Neural progenitor cell (in vitro differentiated cells): ENCODE measurements around the gene GPR62. TPM values are rescaled to one million over a fixed set of nuclear protein-coding genes. Genes with fewer than 3 reads are reported as not detected.

Source experiments
- DNase-seq: peaks from one replicate; pipeline ENCODE4 v3.0.0-alpha.2; 2016; ENCODE audit warnings: low spot score
- H2AFZ ChIP-seq: fragments of 200-600 bp; sonication (generic); replicated peaks from 2 replicates; pipeline ENCODE4 v1.6.1; 2016; ENCODE audit warnings: antibody characterized with exemption
- H3F3A ChIP-seq: fragments of 200-600 bp; sonication (generic); 2 replicates; pipeline ENCODE4 v1.6.1; 2016; ENCODE audit warnings: antibody characterized with exemption, low read depth
- H3K27ac ChIP-seq: fragments of 200-600 bp; sonication (generic); 2 replicates; pipeline ENCODE4 v1.5.1; 2016; ENCODE audit warnings: mild to moderate bottlenecking
- H3K27me3 ChIP-seq: fragments of 200-600 bp; sonication (generic); 2 replicates; pipeline ENCODE4 v1.6.1; 2016; ENCODE audit warnings: mild to moderate bottlenecking, moderate library complexity
- H3K36me3 ChIP-seq: fragments of 200-600 bp; sonication (generic); 2 replicates; pipeline ENCODE4 v1.5.1; 2016
- H3K4me1 ChIP-seq: fragments of 200-600 bp; sonication (generic); 2 replicates; pipeline ENCODE4 v1.6.1; 2016; ENCODE audit warnings: mixed run types
- H3K4me2 ChIP-seq: fragments of 200-600 bp; sonication (generic); 2 replicates; pipeline ENCODE4 v1.6.1; 2016
- H3K4me3 ChIP-seq: fragments of 200-600 bp; sonication (generic); 2 replicates; pipeline ENCODE4 v1.5.1; 2016
- H3K79me2 ChIP-seq: fragments of 200-600 bp; sonication (generic); 2 replicates; pipeline ENCODE4 v1.6.1; 2016; ENCODE audit warnings: low read depth
- H3K9ac ChIP-seq: fragments of 200-600 bp; sonication (generic); 2 replicates; pipeline ENCODE4 v1.6.1; 2016
- H3K9me3 ChIP-seq: fragments of 200-600 bp; sonication (generic); 2 replicates; pipeline ENCODE4 v1.5.1; 2016; ENCODE audit warnings: low read depth
- H4K20me1 ChIP-seq: fragments of 200-600 bp; sonication (generic); 2 replicates; pipeline ENCODE4 v1.6.1; 2016; ENCODE audit warnings: low read depth
- H3K27ac Mint-ChIP-seq: 3 replicates; pipeline ENCODE4 v1.8.0; 2021; ENCODE audit warnings: mixed read lengths
- H3K27me3 Mint-ChIP-seq: 2 replicates; pipeline ENCODE4 v1.8.0; 2022; ENCODE audit warnings: low read depth, mild to moderate bottlenecking, inconsistent platforms, moderate library complexity, mixed read lengths; ENCODE audit not compliant: insufficient read depth
- H3K36me3 Mint-ChIP-seq: 3 replicates; pipeline ENCODE4 v1.8.0; 2021; ENCODE audit warnings: mixed read lengths
- H3K4me1 Mint-ChIP-seq: 3 replicates; pipeline ENCODE4 v1.8.0; 2021; ENCODE audit warnings: mixed read lengths
- H3K4me3 Mint-ChIP-seq: 3 replicates; pipeline ENCODE4 v1.8.0; 2021; ENCODE audit warnings: mild to moderate bottlenecking, moderate library complexity, mixed read lengths
- H3K9me3 Mint-ChIP-seq: 3 replicates; pipeline ENCODE4 v1.8.0; 2020; ENCODE audit warnings: mixed read lengths
- EZH2 ChIP-seq: fragments of 200-600 bp; sonication (generic); IDR thresholded peaks from 2 replicates; pipeline ENCODE4 v1.6.1; 2017; ENCODE audit warnings: antibody characterized with exemption, mild to moderate bottlenecking, moderate library complexity
- EZH2phosphoT487 ChIP-seq: fragments of 200-600 bp; sonication (generic); IDR thresholded peaks from 2 replicates; pipeline ENCODE4 v1.6.1; 2017; ENCODE audit warnings: antibody characterized with exemption
- total RNA-seq: library from RNA; depleted of rRNA; stranded (reverse); fragments of >200 nt; gene quantifications from 2 replicates; pipeline ENCODE4 v1.2.3, GENCODE V29; 2015; ENCODE audit warnings: low replicate concordance
- TF ChIP-seq, protein P1 (sequence below): fragments of 200-600 bp; sonication (generic); IDR thresholded peaks from 2 replicates; pipeline ENCODE4 v1.5.1; 2017; ENCODE audit warnings: antibody characterized with exemption, mild to moderate bottlenecking

Gene GPR62
- total RNA-seq, 1 donor from 2014 or later, result 0.21 TPM

DNA sequence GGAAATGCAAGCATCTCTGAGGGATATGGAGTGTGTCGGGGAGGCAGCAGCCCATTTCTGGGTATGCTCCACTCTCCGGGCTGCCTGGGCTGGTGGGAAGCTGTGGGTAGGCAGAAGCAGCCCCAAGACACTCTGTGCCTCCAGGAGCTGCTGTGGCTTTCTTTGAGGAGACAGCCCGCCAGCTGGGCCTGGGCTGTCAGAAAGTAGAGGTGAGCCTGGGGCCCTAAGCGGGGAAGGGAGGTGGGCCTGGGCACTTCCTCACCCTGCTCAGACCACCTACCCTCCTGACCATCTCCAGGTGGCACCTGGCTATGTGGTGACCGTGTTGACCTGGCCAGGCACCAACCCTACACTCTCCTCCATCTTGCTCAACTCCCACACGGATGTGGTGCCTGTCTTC lies 29.9 kb downstream of the GPR62 start:
- no peak overlapping the region for H3K4me3 Mint-ChIP-seq
- no peak overlapping the region for H3K27ac Mint-ChIP-seq
- H3K36me3 Mint-ChIP-seq, result peaks cover 3% of the 10 kb centered on the region

DNA sequence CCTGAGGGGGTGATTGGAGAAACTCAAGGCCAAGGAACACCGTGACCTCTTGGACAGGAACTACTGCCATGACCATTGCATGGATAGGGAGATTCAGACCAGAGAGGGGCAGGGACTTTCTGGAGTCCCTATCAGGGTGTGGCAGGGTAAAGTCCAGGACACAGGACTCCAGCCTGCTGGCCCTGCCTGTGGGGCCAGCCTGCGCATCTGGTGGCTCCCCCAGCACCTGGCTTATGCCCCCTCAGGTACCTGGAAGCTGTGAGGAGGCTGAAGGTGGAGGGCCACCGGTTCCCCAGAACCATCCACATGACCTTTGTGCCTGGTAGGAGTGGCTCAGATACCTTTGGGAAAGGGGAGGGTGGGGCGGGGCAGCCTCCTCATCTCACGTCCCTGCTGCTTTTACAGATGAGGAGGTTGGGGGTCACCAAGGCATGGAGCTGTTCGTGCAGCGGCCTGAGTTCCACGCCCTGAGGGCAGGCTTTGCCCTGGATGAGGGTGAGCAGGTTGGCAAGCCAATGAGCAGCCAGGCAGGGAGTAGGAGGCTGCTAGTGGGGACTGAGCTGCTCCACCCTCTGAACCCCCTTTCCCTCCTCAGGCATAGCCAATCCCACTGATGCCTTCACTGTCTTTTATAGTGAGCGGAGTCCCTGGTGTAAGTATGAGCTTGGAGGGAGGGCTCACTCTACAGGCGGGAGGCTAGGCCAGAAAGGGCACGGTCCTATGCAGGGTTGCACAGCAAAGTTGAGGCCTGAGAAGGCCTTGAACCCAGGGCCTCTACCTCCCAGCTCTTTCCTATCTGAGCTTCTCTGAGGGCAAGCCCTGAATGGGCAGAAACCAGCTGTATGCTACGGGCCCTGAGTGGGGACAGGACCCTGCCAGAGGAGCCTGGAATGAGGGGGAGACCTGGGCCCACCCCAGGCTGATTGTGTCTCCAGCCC lies 31.1 kb downstream of the GPR62 start:
- peaks cover 4% of the 10 kb centered on the region for H3K36me3 Mint-ChIP-seq
- no peak overlapping the region for H2AFZ ChIP-seq
- H4K20me1 ChIP-seq, result no peaks in the 10 kb centered on the region
- peaks cover 10% of the 10 kb centered on the region for H3K79me2 ChIP-seq
- peaks cover 43% of the 10 kb centered on the region for H3F3A ChIP-seq
- H3K4me2 ChIP-seq, result no peak overlapping the region
- H3K4me1 Mint-ChIP-seq, result peaks cover 29% of the 10 kb centered on the region
- DNase-seq, result no peak
- no peaks in the 10 kb centered on the region for H3K36me3 ChIP-seq
- no peak overlapping the region for H3K4me3 ChIP-seq
- peaks cover 10% of the 10 kb centered on the region for H3K27me3 Mint-ChIP-seq
- no peak overlapping the region for H3K27ac Mint-ChIP-seq
- no peak overlapping the region for H3K27ac ChIP-seq
- no peak overlapping the region for H3K4me3 Mint-ChIP-seq
- no peaks in the 10 kb centered on the region for H3K27me3 ChIP-seq
- TF ChIP-seq, protein P1, sequence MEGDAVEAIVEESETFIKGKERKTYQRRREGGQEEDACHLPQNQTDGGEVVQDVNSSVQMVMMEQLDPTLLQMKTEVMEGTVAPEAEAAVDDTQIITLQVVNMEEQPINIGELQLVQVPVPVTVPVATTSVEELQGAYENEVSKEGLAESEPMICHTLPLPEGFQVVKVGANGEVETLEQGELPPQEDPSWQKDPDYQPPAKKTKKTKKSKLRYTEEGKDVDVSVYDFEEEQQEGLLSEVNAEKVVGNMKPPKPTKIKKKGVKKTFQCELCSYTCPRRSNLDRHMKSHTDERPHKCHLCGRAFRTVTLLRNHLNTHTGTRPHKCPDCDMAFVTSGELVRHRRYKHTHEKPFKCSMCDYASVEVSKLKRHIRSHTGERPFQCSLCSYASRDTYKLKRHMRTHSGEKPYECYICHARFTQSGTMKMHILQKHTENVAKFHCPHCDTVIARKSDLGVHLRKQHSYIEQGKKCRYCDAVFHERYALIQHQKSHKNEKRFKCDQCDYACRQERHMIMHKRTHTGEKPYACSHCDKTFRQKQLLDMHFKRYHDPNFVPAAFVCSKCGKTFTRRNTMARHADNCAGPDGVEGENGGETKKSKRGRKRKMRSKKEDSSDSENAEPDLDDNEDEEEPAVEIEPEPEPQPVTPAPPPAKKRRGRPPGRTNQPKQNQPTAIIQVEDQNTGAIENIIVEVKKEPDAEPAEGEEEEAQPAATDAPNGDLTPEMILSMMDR, result no peak
- TF ChIP-seq EZH2phosphoT487 (no peak), EZH2 (no peak)
- H3K9me3 ChIP-seq, result no peaks in the 10 kb centered on the region
- no peaks in the 10 kb centered on the region for H3K9me3 Mint-ChIP-seq
- H3K4me1 ChIP-seq, result peaks cover 16% of the 10 kb centered on the region
- no peak overlapping the region for H3K9ac ChIP-seq

More for the DNA sequence above, 29.9 kb downstream of the GPR62 start:
- no peaks in the 10 kb centered on the region for H3K9me3 ChIP-seq
- no peak for DNase-seq
- peaks cover 10% of the 10 kb centered on the region for H3K79me2 ChIP-seq
- no peaks in the 10 kb centered on the region for H3K9me3 Mint-ChIP-seq
- H3K27ac ChIP-seq, result no peak overlapping the region
- H3K4me3 ChIP-seq, result no peak overlapping the region
- H3K4me1 ChIP-seq, result peaks cover 16% of the 10 kb centered on the region
- no peak overlapping the region for H3K9ac ChIP-seq
- no peak overlapping the region for H2AFZ ChIP-seq
- H3K36me3 ChIP-seq, result no peaks in the 10 kb centered on the region
- H4K20me1 ChIP-seq, result no peaks in the 10 kb centered on the region
- H3K4me2 ChIP-seq, result no peak overlapping the region
- H3F3A ChIP-seq, result peaks cover 39% of the 10 kb centered on the region
- H3K27me3 ChIP-seq, result no peaks in the 10 kb centered on the region
- peaks cover 27% of the 10 kb centered on the region for H3K4me1 Mint-ChIP-seq
- TF ChIP-seq EZH2, result no peak
- TF ChIP-seq, protein P1, result no peak
- TF ChIP-seq EZH2phosphoT487, result no peak
- peaks cover 8% of the 10 kb centered on the region for H3K27me3 Mint-ChIP-seq

DNA sequence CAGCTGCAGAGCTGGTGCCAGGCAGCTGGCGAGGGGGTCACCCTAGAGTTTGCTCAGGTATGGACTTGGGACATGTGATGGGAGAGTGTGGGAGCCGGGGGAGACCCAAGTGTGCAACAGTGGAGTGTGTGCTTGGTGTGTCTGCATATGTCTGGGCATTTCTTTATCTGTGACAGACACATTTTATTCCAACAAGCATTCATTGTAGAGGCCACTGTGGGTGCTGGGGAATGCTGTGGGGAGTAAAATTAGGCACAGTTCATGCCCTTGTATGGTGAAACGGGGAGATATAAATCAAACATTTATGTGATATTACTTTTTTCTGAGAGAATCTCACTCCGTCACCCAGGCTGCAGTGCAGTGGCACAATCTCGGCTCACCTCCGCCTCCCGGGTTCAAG lies 32.4 kb downstream of the GPR62 start:
- Mint-ChIP-seq H3K9me3 (no peaks in the 10 kb centered on the region), H3K4me1 (peaks cover 28% of the 10 kb centered on the region)

More for the DNA sequence above, 32.4 kb downstream of the GPR62 start:
- H3K27me3 Mint-ChIP-seq, result peaks cover 11% of the 10 kb centered on the region
- Histone ChIP-seq H2AFZ (no peak overlapping the region), H3K9ac (no peak overlapping the region), H3K27ac (no peak overlapping the region), H3K27me3 (no peaks in the 10 kb centered on the region), H3K9me3 (no peaks in the 10 kb centered on the region), H3K36me3 (peaks cover 6% of the 10 kb centered on the region), H3K4me1 (peaks cover 10% of the 10 kb centered on the region), H3K4me2 (no peak overlapping the region), H3F3A (peaks cover 47% of the 10 kb centered on the region), H3K4me3 (no peak overlapping the region), H4K20me1 (peaks cover 7% of the 10 kb centered on the region), H3K79me2 (peaks cover 14% of the 10 kb centered on the region)
- DNase-seq, result no peak
- H3K4me3 Mint-ChIP-seq, result no peak overlapping the region
- no peak overlapping the region for H3K27ac Mint-ChIP-seq
- peaks cover 9% of the 10 kb centered on the region for H3K36me3 Mint-ChIP-seq
- TF ChIP-seq EZH2 (no peak), EZH2phosphoT487 (no peak)
